Nephron (organoid): ENCODE data around the gene MGAT5.
A peak's percentile ranks its signal among the peaks of the same experiment; 100 is the strongest.

Experiments used
- H3K27ac Mint-ChIP-seq, 3 experiments: 2 replicates each; pipeline ENCODE4 v1.8.0; 2020; ENCODE audit warnings: mixed read lengths in 3 of 3, mild to moderate bottlenecking in 2 of 3, moderate library complexity in 1 of 3
- H3K27me3 Mint-ChIP-seq: 2 replicates; pipeline ENCODE4 v1.8.0; 2021; ENCODE audit warnings: low read depth, mild to moderate bottlenecking, moderate library complexity, mixed read lengths
- H3K36me3 Mint-ChIP-seq: 2 replicates; pipeline ENCODE4 v1.8.0; 2020; ENCODE audit warnings: low read depth, mixed read lengths
- H3K4me1 Mint-ChIP-seq: 2 replicates; pipeline ENCODE4 v1.8.0; 2020; ENCODE audit warnings: mixed read lengths
- H3K4me3 Mint-ChIP-seq, 3 experiments: 2 replicates each; pipeline ENCODE4 v1.8.0; 2020; ENCODE audit warnings: mild to moderate bottlenecking in 3 of 3, mixed read lengths in 3 of 3, moderate library complexity in 2 of 3
- H3K9me3 Mint-ChIP-seq: 2 replicates; pipeline ENCODE4 v1.8.0; 2020; ENCODE audit warnings: mixed read lengths
- TF ChIP-seq, protein P1 (sequence below), 3 experiments: fragments of 200-600 bp; sonication (generic); IDR thresholded peaks; one replicate each; pipeline ENCODE4 v1.5.0; 2021; ENCODE audit warnings: antibody characterized with exemption in 3 of 3; ENCODE audit not compliant: unreplicated experiment in 3 of 3

MGAT5 gene

DNA sequence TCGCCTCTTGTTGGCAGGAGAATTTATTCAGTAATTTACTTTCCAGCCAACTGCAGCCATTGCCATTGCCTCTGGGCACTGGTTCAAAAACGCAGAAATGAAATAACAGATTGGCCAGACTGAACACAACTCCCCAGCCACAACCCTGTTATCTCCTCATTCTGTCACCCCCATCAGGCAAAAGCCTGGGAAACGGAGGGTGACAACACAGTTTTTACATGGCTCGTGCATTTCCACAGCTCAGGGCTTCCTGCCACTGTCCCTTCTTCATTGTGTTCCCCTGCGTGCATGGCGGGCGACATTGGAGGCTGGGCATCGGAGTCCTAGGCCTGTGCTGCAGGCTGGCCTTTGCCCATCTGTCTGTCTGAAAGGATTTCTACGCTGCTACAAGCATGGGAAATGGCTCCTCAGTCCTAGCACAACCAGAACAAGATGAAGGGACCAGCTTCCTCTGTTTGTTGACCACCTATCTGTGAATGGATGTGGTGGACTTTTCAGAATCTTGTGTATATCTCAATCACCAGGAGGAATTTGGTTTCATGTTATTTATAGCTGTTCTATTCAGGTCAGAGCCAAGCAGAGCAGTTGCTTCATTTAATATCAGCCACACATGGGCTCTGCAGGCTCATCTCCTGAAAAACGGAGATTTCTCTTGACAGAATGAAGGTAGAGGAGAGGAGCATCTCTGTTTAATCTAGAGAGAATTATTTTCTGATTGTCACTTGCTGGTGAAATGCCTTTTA lies 107.0 kb downstream of the MGAT5 start:
- Mint-ChIP-seq H3K9me3 (no peaks in the 10 kb centered on the region), H3K27ac (peak overlapping the region; percentile 33 to 82 (median 77)), H3K27me3 (no peaks in the 10 kb centered on the region), H3K4me3 (peak overlapping the region in 1 of 3 experiments; percentile 19), H3K36me3 (peaks cover 24% of the 10 kb centered on the region), H3K4me1 (peaks cover 61% of the 10 kb centered on the region)
- TF ChIP-seq, protein P1, sequence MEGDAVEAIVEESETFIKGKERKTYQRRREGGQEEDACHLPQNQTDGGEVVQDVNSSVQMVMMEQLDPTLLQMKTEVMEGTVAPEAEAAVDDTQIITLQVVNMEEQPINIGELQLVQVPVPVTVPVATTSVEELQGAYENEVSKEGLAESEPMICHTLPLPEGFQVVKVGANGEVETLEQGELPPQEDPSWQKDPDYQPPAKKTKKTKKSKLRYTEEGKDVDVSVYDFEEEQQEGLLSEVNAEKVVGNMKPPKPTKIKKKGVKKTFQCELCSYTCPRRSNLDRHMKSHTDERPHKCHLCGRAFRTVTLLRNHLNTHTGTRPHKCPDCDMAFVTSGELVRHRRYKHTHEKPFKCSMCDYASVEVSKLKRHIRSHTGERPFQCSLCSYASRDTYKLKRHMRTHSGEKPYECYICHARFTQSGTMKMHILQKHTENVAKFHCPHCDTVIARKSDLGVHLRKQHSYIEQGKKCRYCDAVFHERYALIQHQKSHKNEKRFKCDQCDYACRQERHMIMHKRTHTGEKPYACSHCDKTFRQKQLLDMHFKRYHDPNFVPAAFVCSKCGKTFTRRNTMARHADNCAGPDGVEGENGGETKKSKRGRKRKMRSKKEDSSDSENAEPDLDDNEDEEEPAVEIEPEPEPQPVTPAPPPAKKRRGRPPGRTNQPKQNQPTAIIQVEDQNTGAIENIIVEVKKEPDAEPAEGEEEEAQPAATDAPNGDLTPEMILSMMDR (IDR thresholded peaks at IDR 0.05; ENCODE audit: unreplicated experiment in 3 of 3), result no peak

DNA sequence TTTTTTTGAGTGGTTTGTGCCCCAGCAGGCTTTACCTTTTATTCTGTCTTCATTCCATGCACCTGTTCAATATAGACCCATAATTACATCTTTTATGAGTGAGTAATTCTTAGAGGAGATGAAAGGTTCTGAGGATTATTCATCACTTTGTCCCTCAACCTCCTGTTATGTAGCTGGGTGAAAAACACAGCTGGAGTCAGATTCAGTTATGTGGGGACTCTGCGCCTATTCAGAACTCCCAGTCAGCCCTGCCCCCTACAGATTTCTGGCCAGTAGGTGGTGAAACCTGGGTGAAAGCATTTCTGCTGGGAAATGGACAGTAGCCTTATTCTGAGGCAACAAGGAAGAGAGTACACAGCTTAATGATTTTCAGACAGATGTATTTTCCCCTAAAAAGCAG lies 107.8 kb downstream of the MGAT5 start:
- no peaks in the 10 kb centered on the region for H3K9me3 Mint-ChIP-seq
- TF ChIP-seq, protein P1 (IDR thresholded peaks at IDR 0.05; ENCODE audit: unreplicated experiment in 3 of 3), result no peak
- peaks cover 61% of the 10 kb centered on the region for H3K4me1 Mint-ChIP-seq
- no peaks in the 10 kb centered on the region for H3K27me3 Mint-ChIP-seq
- H3K4me3 Mint-ChIP-seq, result no peak overlapping the region
- H3K27ac Mint-ChIP-seq, result peak overlapping the region; percentile 31 to 77 (median 50)
- peaks cover 27% of the 10 kb centered on the region for H3K36me3 Mint-ChIP-seq

DNA sequence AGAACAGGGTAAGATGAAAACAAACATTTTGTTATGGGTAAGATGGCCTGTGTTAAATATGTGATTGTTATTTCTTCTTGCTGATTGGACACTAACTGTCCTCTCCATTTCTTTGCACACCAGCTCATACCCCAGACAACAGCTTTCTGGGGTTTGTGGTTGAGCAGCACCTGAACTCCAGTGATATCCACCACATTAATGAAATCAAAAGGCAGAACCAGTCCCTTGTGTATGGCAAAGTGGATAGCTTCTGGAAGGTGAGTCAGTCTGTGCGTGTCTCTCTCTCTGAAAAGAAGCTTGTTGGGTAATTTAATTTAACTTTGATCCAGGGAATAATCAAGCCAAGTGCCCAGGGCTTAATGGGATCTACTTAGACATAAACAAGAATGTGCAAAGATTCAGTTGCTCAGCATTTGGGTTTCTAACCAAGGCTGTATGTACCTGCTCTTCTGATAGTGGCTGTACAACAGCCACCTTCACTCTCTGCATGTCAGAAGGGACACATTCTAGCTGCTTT lies 108.3 kb downstream of the MGAT5 start:
- Mint-ChIP-seq H3K4me3 (no peak overlapping the region), H3K4me1 (peaks cover 66% of the 10 kb centered on the region), H3K36me3 (peaks cover 27% of the 10 kb centered on the region), H3K9me3 (no peaks in the 10 kb centered on the region), H3K27me3 (no peaks in the 10 kb centered on the region), H3K27ac (peak overlapping the region; percentile 46 to 77 (median 51))
- TF ChIP-seq, protein P1 (IDR thresholded peaks at IDR 0.05; ENCODE audit: unreplicated experiment in 3 of 3), result no peak

DNA sequence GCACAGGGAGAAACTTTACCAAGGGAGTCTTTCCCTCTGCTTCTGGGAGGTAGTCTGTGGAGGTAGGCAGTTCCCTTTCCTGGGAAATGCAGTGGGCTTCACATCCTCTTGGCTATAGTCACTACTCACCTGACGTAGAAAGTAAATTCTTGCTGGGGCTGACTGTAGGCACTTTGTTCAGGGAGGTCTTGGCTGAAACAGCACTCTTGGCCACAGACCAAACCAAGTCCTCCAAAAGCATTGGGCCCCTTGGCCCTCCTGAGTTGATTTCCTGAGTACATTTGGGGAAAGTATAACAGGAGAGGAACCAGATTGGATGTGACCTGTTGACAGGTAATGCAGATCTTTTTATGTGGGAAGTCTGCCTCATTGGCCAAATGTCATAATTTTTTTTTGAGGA lies 108.9 kb downstream of the MGAT5 start:
- peaks cover 71% of the 10 kb centered on the region for H3K4me1 Mint-ChIP-seq
- TF ChIP-seq, protein P1 (IDR thresholded peaks at IDR 0.05; ENCODE audit: unreplicated experiment in 3 of 3), result no peak
- H3K9me3 Mint-ChIP-seq, result no peaks in the 10 kb centered on the region
- no peaks in the 10 kb centered on the region for H3K27me3 Mint-ChIP-seq
- H3K36me3 Mint-ChIP-seq, result peaks cover 30% of the 10 kb centered on the region
- H3K4me3 Mint-ChIP-seq, result no peak overlapping the region
- peak overlapping the region; percentile 46 to 77 (median 51) for H3K27ac Mint-ChIP-seq

DNA sequence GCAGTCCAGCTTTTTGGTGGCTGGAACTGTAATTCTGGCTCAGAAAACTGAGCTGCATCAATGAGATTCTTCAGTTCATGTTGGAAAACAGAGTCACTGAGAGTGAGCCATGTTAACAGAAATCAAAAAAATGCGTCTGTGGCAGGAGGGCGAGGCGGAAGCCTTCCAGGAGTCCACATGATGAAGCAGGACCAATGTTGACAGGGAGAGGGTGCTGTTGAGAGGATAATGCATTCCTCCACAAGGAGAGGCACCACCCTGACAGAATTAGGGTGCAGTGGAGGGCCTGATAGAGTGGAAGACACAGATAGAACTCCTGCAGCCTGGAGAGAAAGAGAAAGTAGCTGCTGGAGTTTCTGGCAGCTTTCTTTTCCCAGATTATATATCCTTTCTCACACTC lies 111.5 kb downstream of the MGAT5 start:
- no peaks in the 10 kb centered on the region for H3K27me3 Mint-ChIP-seq

More for the DNA sequence above, 111.5 kb downstream of the MGAT5 start:
- Mint-ChIP-seq H3K4me3 (no peak overlapping the region), H3K4me1 (peaks cover 81% of the 10 kb centered on the region), H3K9me3 (no peaks in the 10 kb centered on the region), H3K27ac (no peak overlapping the region), H3K36me3 (peaks cover 29% of the 10 kb centered on the region)
- TF ChIP-seq, protein P1 (IDR thresholded peaks at IDR 0.05; ENCODE audit: unreplicated experiment in 3 of 3), result no peak
